KMS-11 (cell line): ENCODE results near the gene SEMA6C.
A peak's percentile ranks its signal among the peaks of the same experiment; 100 is the strongest.
"Not testable (repeated sequence)": the region's sequence is repeated elsewhere in the genome, so short reads cannot be mapped to it uniquely, and the experiment has no call there.

Experiments
- H2AFZ ChIP-seq: fragments of 200-600 bp; sonication (generic); 2 replicates; pipeline ENCODE4 v1.6.1; 2016; ENCODE audit warnings: antibody characterized with exemption, mixed run types, low read depth
- H3K27ac ChIP-seq: fragments of 200-600 bp; sonication (generic); 2 replicates; pipeline ENCODE4 v1.6.1; 2016; ENCODE audit warnings: mild to moderate bottlenecking, mixed run types
- H3K27me3 ChIP-seq: fragments of 200-600 bp; sonication (generic); 2 replicates; pipeline ENCODE4 v1.6.1; 2017; ENCODE audit warnings: mild to moderate bottlenecking, low read depth, mixed run types, moderate library complexity; ENCODE audit not compliant: insufficient read depth
- H3K36me3 ChIP-seq: fragments of 200-600 bp; sonication (generic); 2 replicates; pipeline ENCODE4 v1.6.1; 2017; ENCODE audit warnings: mild to moderate bottlenecking, mixed run types; ENCODE audit not compliant: insufficient read depth
- H3K4me1 ChIP-seq: fragments of 200-600 bp; sonication (generic); 2 replicates; pipeline ENCODE4 v1.6.1; 2016; ENCODE audit warnings: mild to moderate bottlenecking, low read depth, mixed run types; ENCODE audit not compliant: poor library complexity, severe bottlenecking
- H3K4me2 ChIP-seq: fragments of 200-600 bp; sonication (generic); 2 replicates; pipeline ENCODE4 v1.7.0; 2016; ENCODE audit warnings: mild to moderate bottlenecking, mixed run types
- H3K4me3 ChIP-seq: fragments of 200-600 bp; sonication (generic); IDR thresholded peaks from 2 replicates; pipeline ENCODE4 v1.6.1; 2017; ENCODE audit warnings: low read depth, low read length, mixed read lengths; ENCODE audit not compliant: insufficient read depth
- H3K79me2 ChIP-seq: fragments of 200-600 bp; sonication (generic); 2 replicates; pipeline ENCODE4 v1.6.1; 2016; ENCODE audit warnings: low read depth, mixed run types; ENCODE audit not compliant: insufficient read depth
- H3K9ac ChIP-seq: fragments of 200-600 bp; sonication (generic); 2 replicates; pipeline ENCODE4 v1.6.1; 2016; ENCODE audit warnings: mild to moderate bottlenecking, mixed run types
- H4K20me1 ChIP-seq: fragments of 200-600 bp; sonication (generic); 2 replicates; pipeline ENCODE4 v1.6.1; 2016; ENCODE audit warnings: mild to moderate bottlenecking, mixed run types; ENCODE audit not compliant: insufficient read depth
- CTCF ChIP-seq: fragments of 200-600 bp; sonication (generic); conservative IDR thresholded peaks from 2 replicates; pipeline ENCODE4 v1.6.1; 2017; ENCODE audit warnings: low read depth, mild to moderate bottlenecking, antibody characterized with exemption, low read length, moderate library complexity, mixed read lengths

SEMA6C gene, protein sequence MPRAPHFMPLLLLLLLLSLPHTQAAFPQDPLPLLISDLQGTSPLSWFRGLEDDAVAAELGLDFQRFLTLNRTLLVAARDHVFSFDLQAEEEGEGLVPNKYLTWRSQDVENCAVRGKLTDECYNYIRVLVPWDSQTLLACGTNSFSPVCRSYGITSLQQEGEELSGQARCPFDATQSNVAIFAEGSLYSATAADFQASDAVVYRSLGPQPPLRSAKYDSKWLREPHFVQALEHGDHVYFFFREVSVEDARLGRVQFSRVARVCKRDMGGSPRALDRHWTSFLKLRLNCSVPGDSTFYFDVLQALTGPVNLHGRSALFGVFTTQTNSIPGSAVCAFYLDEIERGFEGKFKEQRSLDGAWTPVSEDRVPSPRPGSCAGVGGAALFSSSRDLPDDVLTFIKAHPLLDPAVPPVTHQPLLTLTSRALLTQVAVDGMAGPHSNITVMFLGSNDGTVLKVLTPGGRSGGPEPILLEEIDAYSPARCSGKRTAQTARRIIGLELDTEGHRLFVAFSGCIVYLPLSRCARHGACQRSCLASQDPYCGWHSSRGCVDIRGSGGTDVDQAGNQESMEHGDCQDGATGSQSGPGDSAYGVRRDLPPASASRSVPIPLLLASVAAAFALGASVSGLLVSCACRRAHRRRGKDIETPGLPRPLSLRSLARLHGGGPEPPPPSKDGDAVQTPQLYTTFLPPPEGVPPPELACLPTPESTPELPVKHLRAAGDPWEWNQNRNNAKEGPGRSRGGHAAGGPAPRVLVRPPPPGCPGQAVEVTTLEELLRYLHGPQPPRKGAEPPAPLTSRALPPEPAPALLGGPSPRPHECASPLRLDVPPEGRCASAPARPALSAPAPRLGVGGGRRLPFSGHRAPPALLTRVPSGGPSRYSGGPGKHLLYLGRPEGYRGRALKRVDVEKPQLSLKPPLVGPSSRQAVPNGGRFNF

GRCh38 chr1:151146412-151147131 is at the start of gene SEMA6C:
Gene SEMA6C, minus strand, starts transcription at chr1:151146631. Its CDS starts 4,010 bp downstream, at chr1:151142621.
- no peaks in the 10 kb centered on the region for H3K36me3 ChIP-seq
- H3K27ac ChIP-seq = no peak within 1 kb of the TSS
- H3K79me2 ChIP-seq = no peaks in the 10 kb centered on the region
- TF ChIP-seq CTCF = no peak
- H4K20me1 ChIP-seq = no peaks in the 10 kb centered on the region
- peak within 1 kb of the TSS; percentile 100 for H3K4me3 ChIP-seq
- peaks cover 13% of the 10 kb centered on the region for H3K4me1 ChIP-seq
- peak within 1 kb of the TSS; percentile 52 for H3K9ac ChIP-seq
- H3K27me3 ChIP-seq = peaks cover 36% of the 10 kb centered on the region
- H3K4me2 ChIP-seq = peak within 1 kb of the TSS; percentile 86
- H2AFZ ChIP-seq = peak within 1 kb of the TSS; percentile 99

- Histone ChIP-seq H3K79me2 (peaks cover 16% of the 10 kb centered on the region), H3K4me1 (peaks cover 28% of the 10 kb centered on the region), H3K27me3 (peaks cover 20% of the 10 kb centered on the region)
- not testable (repeated sequence) for H4K20me1 ChIP-seq, H3K4me3 ChIP-seq, H3K27ac ChIP-seq, H3K4me2 ChIP-seq, H3K36me3 ChIP-seq, H3K9ac ChIP-seq, H2AFZ ChIP-seq
Observed at GRCh38 chr1:151194894-151195594, 48.6 kb upstream of the SEMA6C start.

GRCh38 chr1:151193856-151194255 is 47.4 kb upstream of the SEMA6C start:
- H3K4me2 ChIP-seq = no peak overlapping the region
- H3K27me3 ChIP-seq = peaks cover 20% of the 10 kb centered on the region
- H3K36me3 ChIP-seq = no peaks in the 10 kb centered on the region
- no peaks in the 10 kb centered on the region for H4K20me1 ChIP-seq
- peaks cover 28% of the 10 kb centered on the region for H3K4me1 ChIP-seq
- H3K4me3 ChIP-seq = no peak overlapping the region
- no peak overlapping the region for H2AFZ ChIP-seq
- H3K9ac ChIP-seq = no peak overlapping the region
- H3K27ac ChIP-seq = no peak overlapping the region
- no peak for TF ChIP-seq CTCF
- peaks cover 16% of the 10 kb centered on the region for H3K79me2 ChIP-seq

GRCh38 chr1:151193304-151193703 is 46.9 kb upstream of the SEMA6C start:
- no peaks in the 10 kb centered on the region for H4K20me1 ChIP-seq
- H3K27ac ChIP-seq = no peak overlapping the region
- H2AFZ ChIP-seq = no peak overlapping the region
- TF ChIP-seq CTCF = no peak
- peaks cover 34% of the 10 kb centered on the region for H3K4me1 ChIP-seq
- no peak overlapping the region for H3K9ac ChIP-seq
- no peak overlapping the region for H3K4me2 ChIP-seq
- no peak overlapping the region for H3K4me3 ChIP-seq
- H3K27me3 ChIP-seq = peaks cover 20% of the 10 kb centered on the region
- H3K36me3 ChIP-seq = no peaks in the 10 kb centered on the region
- H3K79me2 ChIP-seq = peaks cover 17% of the 10 kb centered on the region
